ENCODE measurements around the gene ATP5ME.

Gene ATP5ME

GRCh38 chr4:625631-626161 lies 48.4 kb downstream of the ATP5ME start:
- TF ChIP-seq EZH2 (IDR thresholded peaks at IDR 0.05; ENCODE audit: borderline replicate concordance, low read length) (no peak), CTCF (IDR thresholded peaks at IDR 0.05; ENCODE audit: low read length) (no peak)
- H2AFZ ChIP-seq (ENCODE audit: low read length): no peak overlapping the region
- no peaks in the 10 kb centered on the region for H3K27me3 ChIP-seq (ENCODE audit: insufficient read depth, low read length)
- no peaks in the 10 kb centered on the region for H3K79me2 ChIP-seq (ENCODE audit: insufficient read depth, low read length)
- no peaks in the 10 kb centered on the region for H3K36me3 ChIP-seq (ENCODE audit: insufficient read depth, low read length)
- no peaks in the 10 kb centered on the region for H3F3A ChIP-seq (ENCODE audit: insufficient read depth, low read length)
- H3K9me2 ChIP-seq (ENCODE audit: low read depth, low read length): no peaks in the 10 kb centered on the region
- no peak overlapping the region for H3K9ac ChIP-seq (ENCODE audit: low read length)
- H3K4me1 ChIP-seq (ENCODE audit: insufficient read depth, low read length, severe bottlenecking): no peaks in the 10 kb centered on the region
- H3K4me2 ChIP-seq (ENCODE audit: low read length): no peak overlapping the region
- no peaks in the 10 kb centered on the region for H4K20me1 ChIP-seq (ENCODE audit: insufficient read depth, low read length)
- H3K9me3 ChIP-seq (ENCODE audit: low read length): no peaks in the 10 kb centered on the region
- H3K4me3 ChIP-seq (ENCODE audit: low read depth, low read length, poor library complexity, severe bottlenecking): no peak overlapping the region
- no peak overlapping the region for H3K27ac ChIP-seq (ENCODE audit: low read depth, low read length, poor library complexity, severe bottlenecking)

- TF ChIP-seq EZH2 (IDR thresholded peaks at IDR 0.05; ENCODE audit: borderline replicate concordance, low read length) (no peak), CTCF (IDR thresholded peaks at IDR 0.05; ENCODE audit: low read length) (no peak)
- H3K27me3 ChIP-seq (ENCODE audit: insufficient read depth, low read length): no peaks in the 10 kb centered on the region
- H3K4me3 ChIP-seq (ENCODE audit: low read depth, low read length, poor library complexity, severe bottlenecking): no peak within 1 kb of the TSS
- H3F3A ChIP-seq (ENCODE audit: insufficient read depth, low read length): no peaks in the 10 kb centered on the region
- H3K9me2 ChIP-seq (ENCODE audit: low read depth, low read length): no peaks in the 10 kb centered on the region
- H3K4me1 ChIP-seq (ENCODE audit: insufficient read depth, low read length, severe bottlenecking): no peaks in the 10 kb centered on the region
- no peak within 1 kb of the TSS for H2AFZ ChIP-seq (ENCODE audit: low read length)
- H3K9me3 ChIP-seq (ENCODE audit: low read length): no peaks in the 10 kb centered on the region
- no peaks in the 10 kb centered on the region for H4K20me1 ChIP-seq (ENCODE audit: insufficient read depth, low read length)
- H3K9ac ChIP-seq (ENCODE audit: low read length): no peak within 1 kb of the TSS
- H3K79me2 ChIP-seq (ENCODE audit: insufficient read depth, low read length): no peaks in the 10 kb centered on the region
- no peak within 1 kb of the TSS for H3K27ac ChIP-seq (ENCODE audit: low read depth, low read length, poor library complexity, severe bottlenecking)
- no peak within 1 kb of the TSS for H3K4me2 ChIP-seq (ENCODE audit: low read length)
- H3K36me3 ChIP-seq (ENCODE audit: insufficient read depth, low read length): no peaks in the 10 kb centered on the region
These were observed 49.1 kb downstream of the ATP5ME start, which contains the start of gene PDE6B for GRCh38 chr4:624705-625590. Gene PDE6B, plus strand, starts transcription at chr4:625573. Its CDS starts 54 bp downstream, at chr4:625627.

GRCh38 chr4:623914-624566 lies 50.0 kb downstream of the ATP5ME start:
- no peaks in the 10 kb centered on the region for H3K9me2 ChIP-seq (ENCODE audit: low read depth, low read length)
- H3K4me3 ChIP-seq (ENCODE audit: low read depth, low read length, poor library complexity, severe bottlenecking): no peak overlapping the region
- H3K9ac ChIP-seq (ENCODE audit: low read length): no peak overlapping the region
- H3K4me2 ChIP-seq (ENCODE audit: low read length): no peak overlapping the region
- no peak overlapping the region for H2AFZ ChIP-seq (ENCODE audit: low read length)
- no peaks in the 10 kb centered on the region for H3F3A ChIP-seq (ENCODE audit: insufficient read depth, low read length)
- no peaks in the 10 kb centered on the region for H3K9me3 ChIP-seq (ENCODE audit: low read length)
- H3K27me3 ChIP-seq (ENCODE audit: insufficient read depth, low read length): no peaks in the 10 kb centered on the region
- no peaks in the 10 kb centered on the region for H3K36me3 ChIP-seq (ENCODE audit: insufficient read depth, low read length)
- TF ChIP-seq CTCF (IDR thresholded peaks at IDR 0.05; ENCODE audit: low read length) (no peak), EZH2 (IDR thresholded peaks at IDR 0.05; ENCODE audit: borderline replicate concordance, low read length) (no peak)
- H3K4me1 ChIP-seq (ENCODE audit: insufficient read depth, low read length, severe bottlenecking): no peaks in the 10 kb centered on the region
- H3K79me2 ChIP-seq (ENCODE audit: insufficient read depth, low read length): no peaks in the 10 kb centered on the region
- H4K20me1 ChIP-seq (ENCODE audit: insufficient read depth, low read length): no peaks in the 10 kb centered on the region
- H3K27ac ChIP-seq (ENCODE audit: low read depth, low read length, poor library complexity, severe bottlenecking): no peak overlapping the region

Measured in OCI-LY1 (cell line).